ENCODE data around the gene PPP5C.

DNA sequence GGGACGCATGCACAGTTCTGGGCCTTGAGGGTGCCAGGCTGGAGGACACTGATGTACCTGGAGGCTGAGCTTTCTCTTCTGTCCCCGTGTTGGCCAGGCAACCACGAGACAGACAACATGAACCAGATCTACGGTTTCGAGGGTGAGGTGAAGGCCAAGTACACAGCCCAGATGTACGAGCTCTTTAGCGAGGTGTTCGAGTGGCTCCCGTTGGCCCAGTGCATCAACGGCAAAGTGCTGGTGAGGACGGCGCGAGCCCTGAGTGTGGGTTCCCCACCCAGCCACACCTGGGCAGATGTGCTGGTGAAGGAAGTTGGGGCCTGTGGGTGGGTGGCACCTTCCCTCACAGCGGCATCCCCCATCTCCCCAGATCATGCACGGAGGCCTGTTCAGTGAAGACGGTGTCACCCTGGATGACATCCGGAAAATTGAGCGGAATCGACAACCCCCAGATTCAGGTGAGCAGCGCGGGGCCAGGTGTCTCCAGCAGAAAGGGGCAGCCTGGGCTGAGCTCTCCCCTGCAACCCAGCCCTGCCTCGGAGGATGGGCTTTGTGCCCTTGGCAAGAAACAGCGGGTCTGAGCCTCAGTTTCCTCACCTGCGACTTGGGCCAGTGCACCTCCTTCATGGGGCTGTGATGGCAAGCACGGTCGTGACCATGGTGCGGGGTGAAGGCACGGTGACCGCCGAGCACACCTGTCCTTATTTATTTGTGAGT, 40.3 kb downstream of the PPP5C start:
- TF ChIP-seq, protein P1, sequence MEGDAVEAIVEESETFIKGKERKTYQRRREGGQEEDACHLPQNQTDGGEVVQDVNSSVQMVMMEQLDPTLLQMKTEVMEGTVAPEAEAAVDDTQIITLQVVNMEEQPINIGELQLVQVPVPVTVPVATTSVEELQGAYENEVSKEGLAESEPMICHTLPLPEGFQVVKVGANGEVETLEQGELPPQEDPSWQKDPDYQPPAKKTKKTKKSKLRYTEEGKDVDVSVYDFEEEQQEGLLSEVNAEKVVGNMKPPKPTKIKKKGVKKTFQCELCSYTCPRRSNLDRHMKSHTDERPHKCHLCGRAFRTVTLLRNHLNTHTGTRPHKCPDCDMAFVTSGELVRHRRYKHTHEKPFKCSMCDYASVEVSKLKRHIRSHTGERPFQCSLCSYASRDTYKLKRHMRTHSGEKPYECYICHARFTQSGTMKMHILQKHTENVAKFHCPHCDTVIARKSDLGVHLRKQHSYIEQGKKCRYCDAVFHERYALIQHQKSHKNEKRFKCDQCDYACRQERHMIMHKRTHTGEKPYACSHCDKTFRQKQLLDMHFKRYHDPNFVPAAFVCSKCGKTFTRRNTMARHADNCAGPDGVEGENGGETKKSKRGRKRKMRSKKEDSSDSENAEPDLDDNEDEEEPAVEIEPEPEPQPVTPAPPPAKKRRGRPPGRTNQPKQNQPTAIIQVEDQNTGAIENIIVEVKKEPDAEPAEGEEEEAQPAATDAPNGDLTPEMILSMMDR (conservative IDR thresholded peaks at IDR 0.05; ENCODE audit: low read depth, low read length): no peak
- no peak for TF ChIP-seq EZH2 (IDR thresholded peaks at IDR 0.05; ENCODE audit: low read length, unreplicated experiment)
- no peak for TF ChIP-seq EZH2phosphoT487 (IDR thresholded peaks at IDR 0.05; ENCODE audit: borderline replicate concordance, low read length)

Measured in PC-3 (cell line).